ENCODE data around the gene SPIRE1. TPM values are rescaled to one million over a fixed set of nuclear protein-coding genes. Genes with fewer than 3 reads are reported as not detected.

The SPIRE1 gene
- total and polyA plus RNA-seq, 2 of the 4 experiments (the other 2 are of a cell fraction), result 11.6 to 31.4 TPM

GRCh38 chr18:12656605-12656937 is 1.3 kb downstream of the SPIRE1 start:
- Histone ChIP-seq H2BK120ac (ENCODE audit: low read depth, low read length) (no peak overlapping the region), H4K5ac (ENCODE audit: low read depth, low read length) (no peak overlapping the region), H3K9me1 (ENCODE audit: insufficient read depth, low read length) (peaks cover 5% of the 10 kb centered on the region), H3K4me2 (ENCODE audit: low read depth, low read length) (peak overlapping the region; percentile 90), H2AFZ (replicated peaks; ENCODE audit: low read length, poor library complexity) (no peak overlapping the region), H4K91ac (ENCODE audit: insufficient read depth, low read depth, low read length) (peak overlapping the region; percentile 62; the same call in 1 of the 2 replicates), H3K27me3 (ENCODE audit: control insufficient read depth, insufficient read depth, low read length) (no peaks in the 10 kb centered on the region), H3K27ac (ENCODE audit: insufficient read depth, low read length) (no peak overlapping the region), H3K14ac (replicated peaks; ENCODE audit: low read depth, low read length) (peak overlapping the region; percentile 98), H3K23ac (ENCODE audit: low read depth, low read length) (peak overlapping the region; percentile 96; the same call in 1 of the 2 replicates), H3K36me3 (ENCODE audit: control insufficient read depth, insufficient read depth, low read length) (no peaks in the 10 kb centered on the region), H3K9me3 (ENCODE audit: control insufficient read depth, insufficient read depth, low read length) (no peaks in the 10 kb centered on the region), H2BK20ac (ENCODE audit: low read depth, low read length) (no peak overlapping the region), H2AK9ac (replicated peaks; ENCODE audit: low read depth, low read length, poor library complexity) (no peak overlapping the region), H3K9ac (ENCODE audit: low read depth, low read length) (peak overlapping the region; percentile 88; the same call in 1 of the 2 replicates), H2AK5ac (ENCODE audit: low read depth, low read length) (no peak overlapping the region), H3K18ac (ENCODE audit: low read depth, low read length) (no peak overlapping the region), H3K4ac (ENCODE audit: low read depth, low read length) (peak overlapping the region; percentile 87; the same call in 1 of the 2 replicates), H4K20me1 (ENCODE audit: insufficient read depth, low read length) (peaks cover 24% of the 10 kb centered on the region), H3K4me3 (ENCODE audit: insufficient read depth, low read depth, low read length) (peak overlapping the region; percentile 91), H3K79me1 (ENCODE audit: low read depth in 1 of 2, low read length in 2 of 2) (peaks cover 0 to 28% of the 10 kb centered on the region in 2 experiments; a peak in 2 of 4 replicates), H2BK5ac (ENCODE audit: low read depth, low read length, poor library complexity, severe bottlenecking) (peak overlapping the region; percentile 70), H4K8ac (ENCODE audit: low read depth in 2 of 2, low read length in 2 of 2) (peak overlapping the region in 1 of 2 experiments; percentile 85; a peak in 1 of 4 replicates), H3K56ac (ENCODE audit: extremely low read depth, insufficient read depth, low read length) (peak overlapping the region; percentile 47), H3K4me1 (ENCODE audit: control insufficient read depth, insufficient read depth, low read length) (peaks cover 4% of the 10 kb centered on the region), H2BK15ac (ENCODE audit: low read depth, low read length) (no peak overlapping the region)
- ChIA-PET CTCF (no interaction called here), POLR2A (ENCODE audit: unreplicated experiment) (no interaction called here)
- in situ Hi-C loops (cut with MboI; ENCODE audit: low sequenced_read_pairs) (no loop called here), dilution Hi-C loops (cut with HindIII; ENCODE audit: low sequenced_read_pairs, unreplicated experiment) (no loop called here), intact Hi-C loops (cut with micrococcal nuclease) (loop anchor here (5.0 kb wide), 2 partner anchors 249 to 279 kb away; partner anchors contain the start of genes AFG3L2 and PRELID3A)
- TF ChIP-seq NFE2L2 (IDR thresholded peaks at IDR 0.05; ENCODE audit: low read depth, low read length) (no peak), BHLHE40 (IDR thresholded peaks at IDR 0.05; ENCODE audit: low read depth, low read length) (no peak), FOS (IDR thresholded peaks at IDR 0.05; ENCODE audit: low read depth, low read length) (no peak), MAZ (IDR thresholded peaks at IDR 0.05; ENCODE audit: borderline replicate concordance, low read depth, low read length) (no peak), MAFK (IDR thresholded peaks at IDR 0.05; ENCODE audit: low read depth, low read length) (no peak), RCOR1 (IDR thresholded peaks at IDR 0.05; ENCODE audit: insufficient replicate concordance, low read length) (no peak), RFX5 (IDR thresholded peaks at IDR 0.05; ENCODE audit: low read depth, low read length) (no peak), MXI1 (IDR thresholded peaks at IDR 0.05; ENCODE audit: borderline replicate concordance, low read depth, low read length) (no peak), CHD1 (IDR thresholded peaks at IDR 0.05; ENCODE audit: low read depth, low read length) (no peak), CTCF (conservative IDR thresholded peaks at IDR 0.05; ENCODE audit: low read depth, low read length) (no peak), USF2 (IDR thresholded peaks at IDR 0.05; ENCODE audit: low read depth, low read length) (no peak), CEBPB (IDR thresholded peaks at IDR 0.05; ENCODE audit: low read depth, low read length) (no peak), POLR2A (IDR thresholded peaks at IDR 0.05; ENCODE audit: low read depth, low read length) (no peak), ELK1 (IDR thresholded peaks at IDR 0.05; ENCODE audit: borderline replicate concordance, low read depth, low read length) (no peak), SMC3 (IDR thresholded peaks at IDR 0.05; ENCODE audit: low read depth, low read length) (no peak)
- ATAC-seq (ENCODE audit: low read depth), result no peak
- DNase-seq, result peak; percentile 50
- TSS peak; percentile 32 for BruUV-seq (replicated peaks)
- WGBS, 2 experiments (ENCODE audit: extremely low coverage in 2 of 2, insufficient read length in 1 of 2), result 7% methylated on average over 2 of the region's 3 CpGs; no CpG with 5 or more reads in 1 of the 2 experiments

Data from IMR-90 (cell line).